SU-DHL-6 (cell line): ENCODE measurements around the gene TBL3.

ENCODE experiments used
- EZH2phosphoT487 ChIP-seq: fragments of 200-600 bp; sonication (generic), shearing (Covaris generic); conservative IDR thresholded peaks from 2 replicates; pipeline ENCODE4 v1.6.1; 2018; ENCODE audit warnings: mild to moderate bottlenecking, antibody characterized with exemption, low read length, moderate library complexity, mixed read lengths
- TF ChIP-seq, protein P1 (sequence below): fragments of 200-600 bp; sonication (generic); IDR thresholded peaks from one replicate; pipeline ENCODE4 v1.5.1; 2017; ENCODE audit warnings: antibody characterized with exemption, mild to moderate bottlenecking, low read length, moderate library complexity; ENCODE audit not compliant: insufficient read depth, poor library complexity, severe bottlenecking

DNA sequence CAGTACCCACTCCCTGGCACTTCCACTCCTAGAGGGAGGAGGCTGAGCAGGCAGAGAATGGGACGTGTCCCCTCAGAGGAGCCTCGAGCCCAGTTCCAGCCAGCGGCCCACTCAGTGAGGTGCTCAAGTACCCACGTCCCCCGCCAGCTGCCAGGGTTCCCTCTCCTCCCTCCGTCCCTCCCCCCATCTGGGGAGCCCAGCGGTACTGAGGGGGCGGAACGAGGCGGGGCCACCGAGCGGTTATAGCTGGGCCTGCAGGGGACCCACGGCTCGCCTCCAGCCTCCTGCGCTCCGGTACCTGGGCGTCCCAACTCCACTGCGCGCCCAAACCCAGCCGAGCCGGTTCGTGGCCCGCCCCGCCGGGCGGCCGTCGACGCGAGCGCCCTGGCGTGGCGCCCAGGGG lies 47.7 kb downstream of the TBL3 start, which contains the start of gene NPW:
- TF ChIP-seq, protein P1, sequence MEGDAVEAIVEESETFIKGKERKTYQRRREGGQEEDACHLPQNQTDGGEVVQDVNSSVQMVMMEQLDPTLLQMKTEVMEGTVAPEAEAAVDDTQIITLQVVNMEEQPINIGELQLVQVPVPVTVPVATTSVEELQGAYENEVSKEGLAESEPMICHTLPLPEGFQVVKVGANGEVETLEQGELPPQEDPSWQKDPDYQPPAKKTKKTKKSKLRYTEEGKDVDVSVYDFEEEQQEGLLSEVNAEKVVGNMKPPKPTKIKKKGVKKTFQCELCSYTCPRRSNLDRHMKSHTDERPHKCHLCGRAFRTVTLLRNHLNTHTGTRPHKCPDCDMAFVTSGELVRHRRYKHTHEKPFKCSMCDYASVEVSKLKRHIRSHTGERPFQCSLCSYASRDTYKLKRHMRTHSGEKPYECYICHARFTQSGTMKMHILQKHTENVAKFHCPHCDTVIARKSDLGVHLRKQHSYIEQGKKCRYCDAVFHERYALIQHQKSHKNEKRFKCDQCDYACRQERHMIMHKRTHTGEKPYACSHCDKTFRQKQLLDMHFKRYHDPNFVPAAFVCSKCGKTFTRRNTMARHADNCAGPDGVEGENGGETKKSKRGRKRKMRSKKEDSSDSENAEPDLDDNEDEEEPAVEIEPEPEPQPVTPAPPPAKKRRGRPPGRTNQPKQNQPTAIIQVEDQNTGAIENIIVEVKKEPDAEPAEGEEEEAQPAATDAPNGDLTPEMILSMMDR = no peak
- no peak for TF ChIP-seq EZH2phosphoT487
